ENCODE measurements around the gene ISG20L2.

ISG20L2 gene

GRCh38 chr1:156743367-156744302 is 15.1 kb upstream of the ISG20L2 start:
- H3K4me3 ChIP-seq (ENCODE audit: low read depth, low read length) = no peak overlapping the region
- no peak for TF ChIP-seq CTCF (IDR thresholded peaks at IDR 0.05; ENCODE audit: low read depth, low read length, missing control alignments)
- in situ Hi-C loops (cut with HindIII; ENCODE audit: low sequenced_read_pairs) = no loop called here
- DNase-seq (ENCODE audit: low read depth) = no peak

- in situ Hi-C loops (cut with HindIII; ENCODE audit: low sequenced_read_pairs) = no loop called here
- no peak overlapping the region for H3K4me3 ChIP-seq (ENCODE audit: low read depth, low read length)
- TF ChIP-seq CTCF (IDR thresholded peaks at IDR 0.05; ENCODE audit: low read depth, low read length, missing control alignments) = no peak
- no peak for DNase-seq (ENCODE audit: low read depth)
Measured at GRCh38 chr1:156742801-156743200, 14.2 kb upstream of the ISG20L2 start.

- TF ChIP-seq CTCF (IDR thresholded peaks at IDR 0.05; ENCODE audit: low read depth, low read length, missing control alignments) = no peak
- H3K4me3 ChIP-seq (ENCODE audit: low read depth, low read length) = no peak overlapping the region
- no peak for DNase-seq (ENCODE audit: low read depth)
- in situ Hi-C loops (cut with HindIII; ENCODE audit: low sequenced_read_pairs) = no loop called here
Measured at GRCh38 chr1:156742017-156742416, 13.5 kb upstream of the ISG20L2 start.

GRCh38 chr1:156741481-156741983 is 13.0 kb upstream of the ISG20L2 start:
- no peak for DNase-seq (ENCODE audit: low read depth)
- H3K4me3 ChIP-seq (ENCODE audit: low read depth, low read length) = no peak overlapping the region
- TF ChIP-seq CTCF (IDR thresholded peaks at IDR 0.05; ENCODE audit: low read depth, low read length, missing control alignments) = no peak
- in situ Hi-C loops (cut with HindIII; ENCODE audit: low sequenced_read_pairs) = no loop called here

- in situ Hi-C loops (cut with HindIII; ENCODE audit: low sequenced_read_pairs) = no loop called here
- TF ChIP-seq CTCF (IDR thresholded peaks at IDR 0.05; ENCODE audit: low read depth, low read length, missing control alignments) = no peak
- DNase-seq (ENCODE audit: low read depth) = peak; percentile 99
- H3K4me3 ChIP-seq (ENCODE audit: low read depth, low read length) = peak within 1 kb of the TSS; percentile 69
Measured at GRCh38 chr1:156740741-156741480, 12.3 kb upstream of the ISG20L2 start, which contains the start of gene MRPL24. MRPL24 (minus strand) TSS chr1:156741088; CDS start chr1:156738704, 2,384 bp downstream.

- no peak for TF ChIP-seq CTCF (IDR thresholded peaks at IDR 0.05; ENCODE audit: low read depth, low read length, missing control alignments)
- in situ Hi-C loops (cut with HindIII; ENCODE audit: low sequenced_read_pairs) = no loop called here
- no peak for DNase-seq (ENCODE audit: low read depth)
- H3K4me3 ChIP-seq (ENCODE audit: low read depth, low read length) = peak overlapping the region; percentile 69
Measured at GRCh38 chr1:156740237-156740740, 11.7 kb upstream of the ISG20L2 start.

Measured in astrocyte of the cerebellum (primary cell).